Nephron (organoid): ENCODE results near the gene ZNF800.
"Not testable (repeated sequence)": the region's sequence is repeated elsewhere in the genome, so short reads cannot be mapped to it uniquely, and the experiment has no call there.

ENCODE experiments used
- H3K27ac Mint-ChIP-seq, 3 experiments: 2 replicates each; pipeline ENCODE4 v1.8.0; 2020; ENCODE audit warnings: mixed read lengths in 3 of 3, mild to moderate bottlenecking in 2 of 3, moderate library complexity in 1 of 3
- H3K27me3 Mint-ChIP-seq: 2 replicates; pipeline ENCODE4 v1.8.0; 2021; ENCODE audit warnings: low read depth, mild to moderate bottlenecking, moderate library complexity, mixed read lengths
- H3K36me3 Mint-ChIP-seq: 2 replicates; pipeline ENCODE4 v1.8.0; 2020; ENCODE audit warnings: low read depth, mixed read lengths
- H3K4me1 Mint-ChIP-seq: 2 replicates; pipeline ENCODE4 v1.8.0; 2020; ENCODE audit warnings: mixed read lengths
- H3K4me3 Mint-ChIP-seq, 3 experiments: 2 replicates each; pipeline ENCODE4 v1.8.0; 2020; ENCODE audit warnings: mild to moderate bottlenecking in 3 of 3, mixed read lengths in 3 of 3, moderate library complexity in 2 of 3
- H3K9me3 Mint-ChIP-seq: 2 replicates; pipeline ENCODE4 v1.8.0; 2020; ENCODE audit warnings: mixed read lengths
- CTCF ChIP-seq, 3 experiments: fragments of 200-600 bp; sonication (generic); IDR thresholded peaks; one replicate each; pipeline ENCODE4 v1.5.0; 2021; ENCODE audit warnings: antibody characterized with exemption in 3 of 3; ENCODE audit not compliant: unreplicated experiment in 3 of 3

ZNF800 gene

GRCh38 chr7:127392566-127393367 is at the start of gene ZNF800:
Gene ZNF800, minus strand, starts transcription at chr7:127392708. Its CDS starts 1,151 bp downstream, at chr7:127391557.
- Mint-ChIP-seq H3K27me3 (peaks cover 23% of the 10 kb centered on the region), H3K27ac (peak within 1 kb of the TSS; percentile 91 to 98 (median 95)), H3K9me3 (no peaks in the 10 kb centered on the region), H3K4me3 (peak within 1 kb of the TSS; percentile 93 to 100 (median 99)), H3K4me1 (peaks cover 27% of the 10 kb centered on the region), H3K36me3 (peaks cover 28% of the 10 kb centered on the region)
- no peak for TF ChIP-seq CTCF (IDR thresholded peaks at IDR 0.05; ENCODE audit: unreplicated experiment in 3 of 3)

- Mint-ChIP-seq H3K27me3 (peaks cover 12% of the 10 kb centered on the region), H3K4me1 (peaks cover 5% of the 10 kb centered on the region), H3K9me3 (peaks cover 2% of the 10 kb centered on the region), H3K4me3 (no peak overlapping the region), H3K27ac (no peak overlapping the region), H3K36me3 (no peaks in the 10 kb centered on the region)
- TF ChIP-seq CTCF (IDR thresholded peaks at IDR 0.05; ENCODE audit: unreplicated experiment in 3 of 3) = no peak
These were observed 47.7 kb upstream of the ZNF800 start for GRCh38 chr7:127440206-127440605.

- Mint-ChIP-seq H3K4me3 (no peak overlapping the region), H3K9me3 (no peaks in the 10 kb centered on the region), H3K4me1 (peaks cover 5% of the 10 kb centered on the region), H3K27me3 (peaks cover 9% of the 10 kb centered on the region), H3K27ac (no peak overlapping the region), H3K36me3 (no peaks in the 10 kb centered on the region)
- no peak for TF ChIP-seq CTCF (IDR thresholded peaks at IDR 0.05; ENCODE audit: unreplicated experiment in 3 of 3)
These were observed 46.3 kb upstream of the ZNF800 start for GRCh38 chr7:127438836-127439235.

- Mint-ChIP-seq H3K27ac (no peak overlapping the region), H3K4me3 (no peak overlapping the region), H3K27me3 (peaks cover 9% of the 10 kb centered on the region), H3K9me3 (no peaks in the 10 kb centered on the region), H3K36me3 (no peaks in the 10 kb centered on the region), H3K4me1 (peaks cover 5% of the 10 kb centered on the region)
- no peak for TF ChIP-seq CTCF (IDR thresholded peaks at IDR 0.05; ENCODE audit: unreplicated experiment in 3 of 3)
These were observed 45.3 kb upstream of the ZNF800 start for GRCh38 chr7:127437837-127438236.

- Mint-ChIP-seq H3K9me3 (no peaks in the 10 kb centered on the region), H3K27me3 (peaks cover 5% of the 10 kb centered on the region), H3K4me1 (peaks cover 5% of the 10 kb centered on the region), H3K36me3 (no peaks in the 10 kb centered on the region), H3K27ac (no peak overlapping the region), H3K4me3 (no peak overlapping the region)
- TF ChIP-seq CTCF (IDR thresholded peaks at IDR 0.05; ENCODE audit: unreplicated experiment in 3 of 3) = no peak
These were observed 44.7 kb upstream of the ZNF800 start for GRCh38 chr7:127437241-127437640.

- not testable (repeated sequence) for H3K4me3 Mint-ChIP-seq, H3K27ac Mint-ChIP-seq, H3K4me1 Mint-ChIP-seq, H3K27me3 Mint-ChIP-seq, H3K36me3 Mint-ChIP-seq, H3K9me3 Mint-ChIP-seq
These were observed 36.8 kb upstream of the ZNF800 start for GRCh38 chr7:127429281-127429680.
